ENCODE measurements around the gene SUPT6H.
A peak's percentile ranks its signal among the peaks of the same experiment; 100 is the strongest.

SUPT6H gene

GRCh38 chr17:28706471-28707338 lies 44.7 kb downstream of the SUPT6H start:
- TF ChIP-seq CTCF (IDR thresholded peaks at IDR 0.05; ENCODE audit: borderline replicate concordance, insufficient read depth, low read depth, low read length) = no peak
- no peak overlapping the region for H3K4me3 ChIP-seq (ENCODE audit: low read depth, low read length)

- no peak for TF ChIP-seq CTCF (IDR thresholded peaks at IDR 0.05; ENCODE audit: borderline replicate concordance, insufficient read depth, low read depth, low read length)
- H3K4me3 ChIP-seq (ENCODE audit: low read depth, low read length) = no peak overlapping the region
Measured at GRCh38 chr17:28707339-28707720, 45.3 kb downstream of the SUPT6H start.

GRCh38 chr17:28710861-28711722 lies 49.1 kb downstream of the SUPT6H start:
- TF ChIP-seq CTCF (IDR thresholded peaks at IDR 0.05; ENCODE audit: borderline replicate concordance, insufficient read depth, low read depth, low read length) = no peak
- H3K4me3 ChIP-seq (ENCODE audit: low read depth, low read length) = peak overlapping the region; percentile 81

- peak within 1 kb of the TSS; percentile 81 for H3K4me3 ChIP-seq (ENCODE audit: low read depth, low read length)
- no peak for TF ChIP-seq CTCF (IDR thresholded peaks at IDR 0.05; ENCODE audit: borderline replicate concordance, insufficient read depth, low read depth, low read length)
Measured at GRCh38 chr17:28711723-28712031, 49.7 kb downstream of the SUPT6H start, which contains the start of gene PROCA1. Gene PROCA1, minus strand, starts transcription at chr17:28711888. Its CDS starts 228 bp downstream, at chr17:28711660.

- H3K4me3 ChIP-seq (ENCODE audit: low read depth, low read length) = peak overlapping the region; percentile 81
- TF ChIP-seq CTCF (IDR thresholded peaks at IDR 0.05; ENCODE audit: borderline replicate concordance, insufficient read depth, low read depth, low read length) = 0 out of 2 replicates have a peak, but pooled peaks have one; percentile 16
Measured at GRCh38 chr17:28712032-28712704, 50.2 kb downstream of the SUPT6H start.

GRCh38 chr17:28712705-28713415 lies 50.9 kb downstream of the SUPT6H start:
- H3K4me3 ChIP-seq (ENCODE audit: low read depth, low read length) = no peak overlapping the region
- TF ChIP-seq CTCF (IDR thresholded peaks at IDR 0.05; ENCODE audit: borderline replicate concordance, insufficient read depth, low read depth, low read length) = no peak
